Astrocyte of the cerebellum (primary cell): ENCODE results near the gene HES3.

Experiments
- DNase-seq: peaks from one replicate; pipeline ENCODE4 v3.0.0-alpha.2; 2011; ENCODE audit warnings: low read depth
- H3K4me3 ChIP-seq: 2 replicates; pipeline ENCODE4 v1.5.1; 2011; ENCODE audit warnings: mild to moderate bottlenecking, low read depth, low read length, moderate library complexity
- CTCF ChIP-seq: IDR thresholded peaks from 2 replicates; pipeline ENCODE4 v1.5.1; 2012; ENCODE audit warnings: low read length, low read depth, moderate library complexity, mild to moderate bottlenecking; ENCODE audit errors: missing control alignments
- in situ Hi-C: cut with HindIII; loops from 2 replicates; pipeline ENCODE4 v1.10.0; 2017; ENCODE audit warnings: low sequenced_read_pairs

Gene HES3

GRCh38 chr1:6258675-6259074 lies 14.7 kb downstream of the HES3 start:
- no peak overlapping the region for H3K4me3 ChIP-seq
- TF ChIP-seq CTCF: no peak
- in situ Hi-C loops: no loop called here
- DNase-seq: no peak

- peak overlapping the region; percentile 51 for H3K4me3 ChIP-seq
- no peak for DNase-seq
- no peak for TF ChIP-seq CTCF
- in situ Hi-C loops: loop anchor here (5.0 kb wide), 1 partner anchor 73 kb away; no protein-coding TSS in a partner anchor
These were observed 15.7 kb downstream of the HES3 start for GRCh38 chr1:6259491-6260362.

GRCh38 chr1:6260433-6260934 lies 16.5 kb downstream of the HES3 start:
- no peak for DNase-seq
- no peak for TF ChIP-seq CTCF
- H3K4me3 ChIP-seq: peak overlapping the region; percentile 51
- in situ Hi-C loops: loop anchor here (5.0 kb wide), 1 partner anchor 72 kb away; no protein-coding TSS in a partner anchor

- peak within 1 kb of the TSS; percentile 51 for H3K4me3 ChIP-seq
- in situ Hi-C loops: loop anchor here (5.0 kb wide), 1 partner anchor 71 kb away; no protein-coding TSS in a partner anchor
- DNase-seq: no peak
- no peak for TF ChIP-seq CTCF
These were observed 17.1 kb downstream of the HES3 start, which contains the start of gene GPR153 for GRCh38 chr1:6260961-6261614. GPR153 (minus strand) TSS chr1:6261098; CDS start chr1:6254905, 6,193 bp downstream.

- in situ Hi-C loops: loop anchor here (5.0 kb wide), 1 partner anchor 71 kb away; no protein-coding TSS in a partner anchor
- no peak for TF ChIP-seq CTCF
- H3K4me3 ChIP-seq: peak overlapping the region; percentile 37
- no peak for DNase-seq
These were observed 17.6 kb downstream of the HES3 start for GRCh38 chr1:6261615-6261995.
